ENCODE data around the gene MGMT. TPM values are rescaled to one million over a fixed set of nuclear protein-coding genes. Genes with fewer than 3 reads are reported as not detected.

Gene MGMT
- total RNA-seq, 1 donor from 2014 or later: 22.7 TPM

DNA sequence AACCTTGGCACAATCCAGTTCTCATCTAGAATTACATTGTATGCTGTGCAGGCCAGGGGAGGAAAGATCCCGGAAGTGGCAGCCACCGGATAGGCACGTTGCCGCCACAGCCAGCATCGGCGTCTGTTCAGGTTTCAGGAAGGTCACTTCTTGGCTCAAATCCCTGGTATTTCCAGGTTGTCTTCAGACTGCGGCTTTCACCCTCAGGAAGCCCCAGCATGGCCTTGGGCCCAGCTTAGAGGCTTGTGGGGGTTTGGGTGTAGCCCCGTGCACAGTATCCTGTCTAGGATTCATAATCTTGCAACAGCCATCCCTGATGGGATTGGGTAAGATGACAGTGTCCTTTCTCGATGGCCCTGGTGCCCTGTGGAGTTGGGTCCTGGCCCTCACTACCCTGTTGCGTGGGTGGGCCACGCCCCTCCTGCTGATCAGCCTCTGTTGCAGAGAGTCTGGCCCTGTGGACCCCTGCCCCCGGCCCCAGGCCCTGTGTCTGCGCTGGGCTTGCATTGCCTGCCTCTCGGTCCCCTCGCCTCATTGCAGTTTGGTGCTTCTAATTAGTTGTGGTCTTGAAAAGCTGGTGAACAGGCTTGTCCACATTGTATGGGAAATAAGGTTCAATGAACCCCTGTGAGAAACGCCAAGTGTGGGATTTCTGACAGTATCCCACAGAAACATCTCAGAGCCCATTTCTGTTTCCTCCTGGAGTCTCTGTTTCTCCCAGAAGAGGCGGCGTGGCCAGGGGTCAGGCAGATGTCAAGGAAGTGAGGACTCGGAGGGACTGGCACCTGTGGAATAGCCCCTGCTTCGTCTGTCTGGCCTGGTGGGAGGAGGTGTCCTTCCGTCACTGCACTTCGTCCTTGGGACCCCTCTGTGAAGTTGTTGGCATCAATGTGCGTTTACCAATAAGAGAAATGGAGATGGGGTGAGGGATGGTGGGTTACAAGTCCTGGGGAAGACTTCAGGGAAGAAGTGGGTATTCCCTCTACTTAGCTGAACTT lies 77.5 kb downstream of the MGMT start:
- DNase-seq (ENCODE audit: low read depth): no peak

DNA sequence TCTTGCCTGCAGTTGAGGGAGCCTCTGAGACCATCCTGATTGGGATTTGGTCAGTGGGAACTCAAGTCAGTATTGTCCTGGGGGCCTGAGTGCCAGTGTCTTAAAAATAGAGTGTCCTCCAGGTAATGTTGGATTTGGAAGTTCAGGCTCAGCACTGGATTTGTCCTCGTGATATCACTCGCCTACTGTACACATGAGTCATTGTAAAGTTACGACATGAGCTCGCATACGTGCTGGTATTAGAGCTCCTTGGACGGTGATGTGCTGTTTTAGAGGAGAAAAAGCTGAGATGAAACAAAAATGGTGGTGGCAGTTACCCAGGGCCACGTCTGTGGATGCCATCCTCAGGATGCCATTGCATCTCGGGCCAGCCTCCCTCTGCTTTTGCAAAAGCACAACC lies 78.2 kb downstream of the MGMT start:
- no peak for DNase-seq (ENCODE audit: low read depth)

DNA sequence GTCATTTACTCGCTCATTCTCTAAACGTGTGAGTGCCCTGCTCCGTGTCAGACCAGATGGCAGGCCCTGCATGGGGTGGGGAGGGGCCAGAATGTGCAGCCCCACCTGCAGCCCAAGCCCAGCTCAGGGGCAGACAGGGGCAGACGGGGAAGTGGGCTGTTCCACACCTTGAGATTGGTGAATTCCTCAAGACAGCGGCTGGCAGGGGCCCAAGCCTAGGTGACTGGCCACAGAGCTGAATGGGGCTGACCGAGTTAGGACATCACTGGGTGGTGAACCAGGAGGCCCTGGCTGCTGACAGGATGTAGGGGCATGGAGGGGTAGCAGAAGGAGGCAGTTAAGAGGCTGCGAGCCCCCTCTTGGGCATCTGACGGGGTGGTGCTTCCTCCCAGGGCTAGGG lies 79.1 kb downstream of the MGMT start:
- DNase-seq (ENCODE audit: low read depth): no peak

DNA sequence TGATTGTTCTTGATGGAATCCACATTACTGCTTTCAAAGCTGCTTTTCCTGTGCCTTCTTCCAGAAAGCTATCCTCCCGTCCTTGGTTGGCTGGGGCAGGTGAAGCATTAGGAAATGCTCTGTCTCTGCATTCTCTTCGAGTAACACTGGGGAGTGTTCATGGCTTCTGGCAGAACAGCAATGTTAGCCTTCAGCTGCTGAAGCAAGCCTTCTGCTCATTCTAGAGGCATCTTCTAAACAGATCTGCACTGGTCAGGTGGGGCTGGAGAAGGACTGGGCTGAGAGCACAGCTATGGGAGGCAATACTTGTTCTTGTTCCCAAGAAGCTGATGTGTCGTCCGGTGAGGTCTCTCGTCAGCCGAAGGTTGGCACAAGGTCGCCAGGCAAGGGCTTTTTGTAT lies 80.6 kb downstream of the MGMT start:
- peak; percentile 3 for DNase-seq (ENCODE audit: low read depth)

- DNase-seq (ENCODE audit: low read depth): no peak
Observed at GRCh38 chr10:129548600-129548999, 81.6 kb downstream of the MGMT start.

- no peak for DNase-seq (ENCODE audit: low read depth)
Observed at GRCh38 chr10:129550076-129550475, 83.0 kb downstream of the MGMT start.

DNA sequence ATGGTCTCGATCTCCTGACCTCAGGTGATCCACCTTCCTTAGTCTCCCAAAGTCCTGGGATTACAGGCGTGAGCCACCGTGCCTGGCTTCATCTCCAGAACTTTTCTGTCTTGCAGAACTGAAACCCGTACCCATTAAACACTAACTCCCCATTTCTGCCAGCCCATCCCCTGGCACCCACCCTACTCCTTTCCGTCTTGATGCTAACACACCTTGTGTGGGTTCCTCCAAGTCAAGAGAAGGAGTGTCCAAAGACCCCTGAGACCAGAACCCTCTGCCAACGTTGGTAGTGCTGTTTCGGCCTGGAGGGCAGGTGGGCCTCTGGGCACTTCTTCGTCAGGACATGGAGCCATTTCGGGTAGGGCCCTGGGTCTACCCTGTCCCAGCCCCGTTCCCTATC lies 83.6 kb downstream of the MGMT start:
- no peak for DNase-seq (ENCODE audit: low read depth)

DNA sequence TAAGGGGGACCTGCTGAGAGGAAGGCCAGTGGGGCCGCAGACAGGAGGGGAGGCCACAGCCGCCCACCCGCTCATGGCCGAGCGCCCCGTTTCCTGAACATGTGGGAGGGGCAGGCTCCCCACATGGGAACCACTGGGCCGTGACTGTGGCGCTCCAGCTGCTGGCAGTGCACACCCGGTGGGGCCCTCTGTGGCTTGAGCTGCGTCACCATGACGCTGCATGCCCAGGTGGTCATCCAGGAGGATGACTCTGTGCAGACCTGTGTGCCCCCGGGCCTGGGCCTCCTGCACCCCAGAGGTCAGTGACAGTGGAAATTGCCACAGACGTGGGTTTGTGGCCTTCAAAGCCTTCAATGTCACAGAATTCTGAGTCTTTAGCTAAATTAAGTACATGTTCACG lies 85.1 kb downstream of the MGMT start:
- DNase-seq (ENCODE audit: low read depth): no peak

- no peak for DNase-seq (ENCODE audit: low read depth)
Observed at GRCh38 chr10:129553928-129554327, 86.9 kb downstream of the MGMT start.

GRCh38 chr10:129556316-129556715 lies 89.3 kb downstream of the MGMT start:
- no peak for DNase-seq (ENCODE audit: low read depth)

GRCh38 chr10:129560361-129560760 lies 93.3 kb downstream of the MGMT start:
- DNase-seq (ENCODE audit: low read depth): no peak

DNA sequence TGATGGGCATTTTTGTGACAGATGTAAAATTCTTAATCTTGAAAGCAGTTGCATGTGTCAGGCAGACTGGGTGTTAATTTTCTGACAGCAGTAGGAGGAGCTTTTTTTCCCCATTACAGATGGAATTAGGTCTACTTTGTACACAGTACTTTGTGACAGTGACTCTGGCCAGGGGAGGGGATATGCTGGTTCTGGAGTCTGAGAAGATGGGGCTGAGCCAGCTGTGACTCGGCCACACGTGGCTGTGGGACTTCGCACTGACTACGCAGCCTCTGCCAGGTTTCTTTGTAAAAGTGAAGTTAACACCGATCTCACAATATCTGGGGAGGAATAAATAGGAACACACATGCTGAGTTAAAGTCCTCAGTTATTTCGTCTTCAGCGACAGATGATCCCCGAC lies 95.4 kb downstream of the MGMT start:
- no peak for DNase-seq (ENCODE audit: low read depth)

DNA sequence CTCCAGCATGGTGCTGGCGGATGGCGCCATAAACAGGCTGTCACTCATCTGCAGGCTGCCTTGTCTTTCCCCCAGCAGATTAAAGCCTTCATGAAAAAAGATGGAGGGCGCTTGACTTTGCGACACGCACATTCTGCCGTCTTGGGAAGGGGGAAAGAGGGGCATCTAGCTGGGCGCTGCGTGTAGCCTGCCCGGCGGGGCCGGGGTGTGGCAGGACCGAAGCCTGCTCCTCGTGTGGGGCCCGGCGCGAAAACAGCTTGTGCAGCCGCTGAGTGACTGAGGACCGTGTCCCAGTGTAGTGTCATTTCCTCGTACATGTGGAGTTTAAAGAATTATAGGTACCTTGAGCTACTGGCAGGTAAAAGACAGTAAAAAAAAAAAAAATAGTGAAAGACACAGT lies 97.9 kb downstream of the MGMT start:
- no peak for DNase-seq (ENCODE audit: low read depth)

DNA sequence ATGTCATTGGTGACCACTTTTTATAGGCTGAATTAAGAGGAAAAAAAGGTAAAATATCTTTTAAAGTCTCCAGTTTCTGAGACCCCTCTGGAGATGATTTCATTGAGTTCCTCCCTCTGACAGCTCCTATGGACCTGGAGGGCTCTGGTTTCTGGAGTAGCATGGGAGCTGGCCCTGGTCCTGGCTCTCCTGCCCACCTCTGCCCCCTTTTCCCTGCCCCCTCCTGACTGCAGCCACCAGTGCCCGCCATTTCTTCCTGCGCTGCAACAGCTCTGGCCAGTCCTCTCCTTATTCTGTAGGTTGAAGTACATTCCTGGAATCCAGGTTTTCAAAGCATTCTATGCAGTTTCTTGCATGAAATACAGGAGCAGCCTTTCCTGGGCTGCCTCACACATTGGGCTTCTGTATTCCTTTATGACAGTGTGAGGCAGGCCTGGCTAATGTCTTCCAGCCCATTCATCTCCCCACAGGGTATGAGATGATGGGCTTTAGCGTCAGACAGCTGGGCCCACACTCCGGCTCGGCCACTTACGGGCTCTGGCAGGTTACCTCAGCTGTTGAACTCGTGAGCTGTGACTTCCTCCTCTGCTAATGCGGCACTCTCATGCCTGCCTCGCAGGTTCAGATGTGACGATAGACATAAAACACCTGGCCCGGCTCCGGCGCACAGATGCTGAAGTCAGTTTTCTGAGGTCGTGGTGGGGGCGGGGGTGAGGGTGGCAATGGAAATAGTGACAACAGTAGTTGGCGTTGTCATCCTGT lies 101.7 kb downstream of the MGMT start:
- no peak for DNase-seq (ENCODE audit: low read depth)

DNA sequence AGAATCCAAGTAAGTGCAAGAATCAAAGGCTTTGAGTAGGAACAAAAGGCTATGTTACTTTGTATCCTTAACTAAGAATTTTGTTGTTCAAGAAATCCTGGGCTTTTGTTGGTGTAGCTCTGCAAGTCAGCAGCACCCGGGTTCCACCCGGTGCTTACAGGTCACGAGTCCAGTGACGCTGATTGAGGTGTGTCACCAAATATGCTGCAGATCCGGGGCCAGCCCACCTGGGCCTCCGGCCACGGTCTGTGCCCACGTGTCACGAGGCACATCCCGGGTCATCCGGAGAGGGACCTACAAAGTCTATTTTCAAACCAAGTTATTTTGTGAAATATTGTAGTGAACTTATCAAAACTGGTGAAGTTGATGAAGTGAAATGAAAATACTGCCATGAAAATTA lies 103.1 kb downstream of the MGMT start:
- peak; percentile 47 for DNase-seq (ENCODE audit: low read depth)

DNA sequence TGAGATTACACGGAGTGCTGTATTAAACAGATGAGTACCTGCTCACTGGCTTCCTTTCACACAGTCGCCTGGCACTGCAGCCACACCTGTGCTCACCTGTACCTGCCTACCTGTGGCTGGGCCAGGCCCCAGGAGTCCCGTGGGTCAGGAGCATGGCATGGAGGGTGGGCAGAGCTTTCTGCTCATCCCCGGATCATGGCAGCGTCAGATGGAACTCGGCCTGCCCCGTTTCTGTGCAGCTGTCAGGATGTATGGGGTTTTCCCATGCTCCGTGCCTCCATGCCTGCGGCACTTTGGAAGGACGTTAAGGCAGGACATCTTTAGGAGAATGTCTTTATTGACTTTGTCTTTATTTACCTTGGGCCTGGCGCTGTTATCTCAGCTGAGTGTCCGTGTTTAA lies 112.2 kb downstream of the MGMT start:
- DNase-seq (ENCODE audit: low read depth): no peak

DNA sequence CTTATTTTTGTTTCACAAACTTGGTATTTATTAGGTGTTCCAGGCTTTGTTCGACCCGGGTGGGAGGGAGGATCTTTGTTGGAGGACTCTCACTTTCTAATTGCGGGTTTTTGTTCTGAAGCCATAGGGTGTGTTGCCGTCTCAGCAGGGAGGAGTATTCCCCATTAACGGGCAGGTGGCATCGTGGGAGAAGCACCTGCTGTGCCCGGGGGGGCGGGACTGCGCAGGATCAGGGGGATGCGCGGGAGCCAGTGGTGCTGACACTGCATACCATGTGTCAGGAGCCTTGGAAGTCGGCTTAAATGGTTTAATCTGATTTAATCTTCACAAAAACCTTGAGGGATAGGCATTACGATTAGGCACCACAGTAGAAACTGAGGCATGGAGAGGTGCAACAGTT lies 113.0 kb downstream of the MGMT start:
- DNase-seq (ENCODE audit: low read depth): no peak

- DNase-seq (ENCODE audit: low read depth): no peak
Observed at GRCh38 chr10:129580901-129581300, 113.9 kb downstream of the MGMT start.

DNA sequence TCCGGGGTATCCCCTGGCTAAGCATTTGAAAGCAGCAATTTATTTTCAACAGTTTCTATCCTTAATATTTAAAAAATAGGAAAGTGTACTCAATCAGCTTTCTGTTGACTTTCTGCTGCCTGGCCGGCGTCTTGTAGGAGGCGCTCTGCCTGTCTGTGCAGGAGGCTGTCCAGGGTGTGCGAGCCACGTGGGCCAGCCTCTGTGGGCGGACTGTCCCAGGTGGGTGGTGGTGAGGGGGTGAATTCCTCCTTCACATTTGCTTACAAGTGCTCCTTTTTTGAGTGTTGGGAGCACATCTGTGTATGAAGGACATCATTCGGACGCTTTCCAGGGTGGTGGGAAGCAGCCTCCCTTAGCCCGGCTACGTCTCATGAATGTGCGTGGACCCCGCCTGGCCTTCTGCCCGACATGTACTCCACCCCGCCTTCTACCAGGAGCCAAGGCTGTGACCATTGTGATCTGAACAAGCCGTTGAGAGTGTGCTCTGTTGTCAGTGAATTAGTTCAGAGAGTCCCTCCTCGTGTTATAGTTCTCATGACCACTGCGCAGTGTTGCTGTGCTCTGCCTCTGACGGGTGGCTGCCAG lies 114.9 kb downstream of the MGMT start:
- DNase-seq (ENCODE audit: low read depth): no peak

GRCh38 chr10:129583831-129584230 lies 116.8 kb downstream of the MGMT start:
- DNase-seq (ENCODE audit: low read depth): no peak

DNA sequence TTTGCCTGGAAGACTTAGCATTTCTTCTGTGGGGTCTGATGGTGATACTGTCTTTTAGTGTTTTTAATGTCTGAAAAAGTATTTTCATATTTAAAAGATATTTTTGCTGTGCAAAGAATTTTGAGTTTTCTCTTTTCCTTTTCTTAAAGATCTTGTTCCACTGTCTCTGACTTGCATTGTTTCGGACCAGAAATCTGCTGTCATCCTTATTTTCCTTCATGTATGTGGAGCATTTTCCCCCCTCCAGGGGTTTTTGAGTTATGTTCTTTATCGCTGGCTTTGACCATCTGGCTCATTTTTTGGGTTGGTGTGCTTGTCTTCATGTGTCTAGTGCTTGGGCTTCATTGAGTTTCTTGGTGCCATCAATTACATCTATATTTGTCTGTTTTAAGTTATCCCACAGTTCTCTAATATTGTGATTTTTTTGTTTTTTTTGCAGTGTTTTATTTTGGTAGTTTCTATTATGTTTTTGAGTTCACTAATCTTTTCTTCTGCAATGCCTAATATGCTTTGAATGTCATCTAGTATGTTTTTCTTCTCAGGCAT lies 119.9 kb downstream of the MGMT start:
- peak; percentile 14 for DNase-seq (ENCODE audit: low read depth)

GRCh38 chr10:129589546-129589945 lies 122.5 kb downstream of the MGMT start:
- no peak for DNase-seq (ENCODE audit: low read depth)
